Activated naive CD8-positive, alpha-beta T cell treated with anti-CD3 and anti-CD28 coated beads for 36 hours (primary cell): ENCODE results near the gene RHEX. TPM values are rescaled to one million over a fixed set of nuclear protein-coding genes. Genes with fewer than 3 reads are reported as not detected.

Experiments used
- DNase-seq: peaks from one replicate; pipeline ENCODE4 v3.0.0; 2021
- H3K27ac Mint-ChIP-seq: one replicate; pipeline ENCODE4 v1.8.0; 2022; ENCODE audit warnings: mild to moderate bottlenecking, moderate library complexity, mixed read lengths
- H3K27me3 Mint-ChIP-seq: one replicate; pipeline ENCODE4 v1.8.0; 2022; ENCODE audit warnings: mild to moderate bottlenecking, mixed read lengths
- H3K36me3 Mint-ChIP-seq: one replicate; pipeline ENCODE4 v1.8.0; 2021; ENCODE audit warnings: mild to moderate bottlenecking, mixed read lengths
- H3K4me1 Mint-ChIP-seq: one replicate; pipeline ENCODE4 v1.8.0; 2021; ENCODE audit warnings: mixed read lengths
- H3K4me3 Mint-ChIP-seq: one replicate; pipeline ENCODE4 v1.8.0; 2022; ENCODE audit warnings: mild to moderate bottlenecking, moderate library complexity, mixed read lengths
- H3K9me3 Mint-ChIP-seq: one replicate; pipeline ENCODE4 v1.8.0; 2022; ENCODE audit warnings: mixed read lengths
- total RNA-seq, 2 experiments: library from RNA; stranded (reverse); gene quantifications; one replicate each; pipeline ENCODE4 v1.2.3, GENCODE V29; 2021

RHEX gene
- total RNA-seq, 2 experiments from 2014 or later, result not detected

GRCh38 chr1:206083750-206084149 is 30.8 kb downstream of the RHEX start:
- Mint-ChIP-seq H3K27me3 (no peaks in the 10 kb centered on the region), H3K27ac (no peak overlapping the region)
- no peak for DNase-seq

GRCh38 chr1:206087091-206087490 is 34.1 kb downstream of the RHEX start:
- no peaks in the 10 kb centered on the region for H3K27me3 Mint-ChIP-seq

More at GRCh38 chr1:206083750-206084149, 30.8 kb downstream of the RHEX start:
- Mint-ChIP-seq H3K9me3 (no peaks in the 10 kb centered on the region), H3K36me3 (no peaks in the 10 kb centered on the region), H3K4me1 (peaks cover 13% of the 10 kb centered on the region), H3K4me3 (no peak overlapping the region)

GRCh38 chr1:206089341-206089740 is 36.4 kb downstream of the RHEX start:
- Mint-ChIP-seq H3K27ac (no peak overlapping the region), H3K4me1 (no peaks in the 10 kb centered on the region), H3K9me3 (no peaks in the 10 kb centered on the region), H3K4me3 (no peak overlapping the region), H3K27me3 (peaks cover 2% of the 10 kb centered on the region), H3K36me3 (no peaks in the 10 kb centered on the region)
- no peak for DNase-seq

More at GRCh38 chr1:206087091-206087490, 34.1 kb downstream of the RHEX start:
- no peak overlapping the region for H3K27ac Mint-ChIP-seq
- DNase-seq, result no peak
- no peak overlapping the region for H3K4me3 Mint-ChIP-seq
- H3K4me1 Mint-ChIP-seq, result no peaks in the 10 kb centered on the region
- H3K9me3 Mint-ChIP-seq, result no peaks in the 10 kb centered on the region
- no peaks in the 10 kb centered on the region for H3K36me3 Mint-ChIP-seq

- Mint-ChIP-seq H3K9me3 (no peaks in the 10 kb centered on the region), H3K4me3 (no peak overlapping the region), H3K36me3 (no peaks in the 10 kb centered on the region), H3K27me3 (peaks cover 16% of the 10 kb centered on the region), H3K4me1 (no peaks in the 10 kb centered on the region), H3K27ac (no peak overlapping the region)
- DNase-seq, result no peak
Observed at GRCh38 chr1:206094024-206094423, 41.1 kb downstream of the RHEX start.

GRCh38 chr1:206097381-206097780 is 44.4 kb downstream of the RHEX start:
- Mint-ChIP-seq H3K36me3 (no peaks in the 10 kb centered on the region), H3K4me1 (no peaks in the 10 kb centered on the region), H3K27ac (no peak overlapping the region), H3K9me3 (no peaks in the 10 kb centered on the region), H3K27me3 (peaks cover 27% of the 10 kb centered on the region), H3K4me3 (no peak overlapping the region)
- DNase-seq, result no peak

- Mint-ChIP-seq H3K4me1 (no peaks in the 10 kb centered on the region), H3K4me3 (no peak overlapping the region), H3K36me3 (no peaks in the 10 kb centered on the region), H3K27me3 (peaks cover 27% of the 10 kb centered on the region), H3K9me3 (no peaks in the 10 kb centered on the region), H3K27ac (no peak overlapping the region)
- DNase-seq, result no peak
Observed at GRCh38 chr1:206098242-206098919, 45.4 kb downstream of the RHEX start.

GRCh38 chr1:206100226-206100815 is 47.3 kb downstream of the RHEX start:
- peaks cover 17% of the 10 kb centered on the region for H3K27me3 Mint-ChIP-seq

GRCh38 chr1:206101351-206102045 is 48.5 kb downstream of the RHEX start:
- Mint-ChIP-seq H3K9me3 (no peaks in the 10 kb centered on the region), H3K36me3 (no peaks in the 10 kb centered on the region), H3K4me3 (no peak overlapping the region), H3K27me3 (peaks cover 17% of the 10 kb centered on the region), H3K4me1 (no peaks in the 10 kb centered on the region), H3K27ac (no peak overlapping the region)
- DNase-seq, result no peak

More at GRCh38 chr1:206100226-206100815, 47.3 kb downstream of the RHEX start:
- no peak overlapping the region for H3K27ac Mint-ChIP-seq
- no peaks in the 10 kb centered on the region for H3K9me3 Mint-ChIP-seq
- H3K4me3 Mint-ChIP-seq, result no peak overlapping the region
- no peak for DNase-seq
- no peaks in the 10 kb centered on the region for H3K36me3 Mint-ChIP-seq
- no peaks in the 10 kb centered on the region for H3K4me1 Mint-ChIP-seq

GRCh38 chr1:206102292-206102936 is 49.4 kb downstream of the RHEX start:
- Mint-ChIP-seq H3K4me1 (no peaks in the 10 kb centered on the region), H3K27ac (no peak overlapping the region), H3K9me3 (no peaks in the 10 kb centered on the region), H3K4me3 (no peak overlapping the region), H3K27me3 (peaks cover 17% of the 10 kb centered on the region), H3K36me3 (no peaks in the 10 kb centered on the region)
- no peak for DNase-seq

GRCh38 chr1:206103979-206104378 is 51.0 kb downstream of the RHEX start:
- H3K27ac Mint-ChIP-seq, result no peak overlapping the region
- H3K9me3 Mint-ChIP-seq, result no peaks in the 10 kb centered on the region
- peaks cover 11% of the 10 kb centered on the region for H3K27me3 Mint-ChIP-seq
- DNase-seq, result no peak
- no peaks in the 10 kb centered on the region for H3K4me1 Mint-ChIP-seq
- no peak overlapping the region for H3K4me3 Mint-ChIP-seq
- no peaks in the 10 kb centered on the region for H3K36me3 Mint-ChIP-seq

- no peaks in the 10 kb centered on the region for H3K4me1 Mint-ChIP-seq
- H3K27me3 Mint-ChIP-seq, result peaks cover 5% of the 10 kb centered on the region
- H3K9me3 Mint-ChIP-seq, result no peaks in the 10 kb centered on the region
- H3K4me3 Mint-ChIP-seq, result no peak overlapping the region
- H3K27ac Mint-ChIP-seq, result no peak overlapping the region
- H3K36me3 Mint-ChIP-seq, result no peaks in the 10 kb centered on the region
- DNase-seq, result no peak
Observed at GRCh38 chr1:206105464-206105995, 52.6 kb downstream of the RHEX start.

GRCh38 chr1:206106328-206107167 is 53.6 kb downstream of the RHEX start:
- DNase-seq, result peak; percentile 71
- H3K4me3 Mint-ChIP-seq, result no peak overlapping the region
- H3K36me3 Mint-ChIP-seq, result no peaks in the 10 kb centered on the region
- no peaks in the 10 kb centered on the region for H3K9me3 Mint-ChIP-seq
- H3K27ac Mint-ChIP-seq, result no peak overlapping the region
- H3K4me1 Mint-ChIP-seq, result no peaks in the 10 kb centered on the region
- H3K27me3 Mint-ChIP-seq, result no peaks in the 10 kb centered on the region

- Mint-ChIP-seq H3K27me3 (no peaks in the 10 kb centered on the region), H3K4me1 (no peaks in the 10 kb centered on the region), H3K36me3 (no peaks in the 10 kb centered on the region), H3K9me3 (no peaks in the 10 kb centered on the region), H3K4me3 (no peak overlapping the region), H3K27ac (no peak overlapping the region)
- DNase-seq, result no peak
Observed at GRCh38 chr1:206107168-206107544, 54.2 kb downstream of the RHEX start.

- Mint-ChIP-seq H3K27ac (no peak overlapping the region), H3K27me3 (no peaks in the 10 kb centered on the region), H3K4me1 (no peaks in the 10 kb centered on the region), H3K4me3 (no peak overlapping the region), H3K9me3 (no peaks in the 10 kb centered on the region), H3K36me3 (no peaks in the 10 kb centered on the region)
- DNase-seq, result no peak
Observed at GRCh38 chr1:206108635-206109034, 55.7 kb downstream of the RHEX start.
